H1 (cell line): ENCODE results near the gene FANCD2OS. TPM values are rescaled to one million over a fixed set of nuclear protein-coding genes. Genes with fewer than 3 reads are reported as not detected.

Experiments
- CTCF ChIA-PET: fragments of 300-600 bp; sonication (Branson Sonifier 250); formaldehyde crosslinking; loops from one replicate; lab custom pipeline; 2021; ENCODE audit not compliant: partially characterized antibody; lab: Charles Lee
- POLR2A ChIA-PET: fragments of 300-600 bp; sonication (Branson Sonifier 250); formaldehyde crosslinking; loops from one replicate; lab custom pipeline; 2021; ENCODE audit warnings: inconsistent platforms; ENCODE audit not compliant: partially characterized antibody; lab: Charles Lee
- DNase-seq, 2 experiments: peaks; one replicate each; pipeline versions ENCODE4 v3.0.0 to v3.0.0-alpha.2; 2010 to 2022; ENCODE audit warnings: low spot score in 2 of 2, low read depth in 1 of 2, mixed read lengths in 1 of 2
- FAIRE-seq: peaks from 2 replicates; lab custom pipeline; 2011; peaks lifted over from hg19 to GRCh38; lab: Jason Lieb, UNC
- H2AFZ ChIP-seq: 2 replicates; pipeline ENCODE4 v1.8.1; 2012; ENCODE audit warnings: low read length, inconsistent platforms
- H2AK5ac ChIP-seq: 2 replicates; pipeline ENCODE4 v1.6.1; 2013; ENCODE audit warnings: low read depth, low read length
- H2BK120ac ChIP-seq: replicated peaks from 2 replicates; pipeline ENCODE3; 2013; ENCODE audit warnings: low read depth, low read length, inconsistent platforms
- H2BK12ac ChIP-seq: 2 replicates; pipeline ENCODE4 v1.6.1; 2013; ENCODE audit warnings: low read depth, low read length
- H2BK15ac ChIP-seq: 2 replicates; pipeline ENCODE4 v1.6.1; 2013; ENCODE audit warnings: low read length
- H2BK20ac ChIP-seq: 2 replicates; pipeline ENCODE4 v1.6.1; 2013; ENCODE audit warnings: low read length
- H2BK5ac ChIP-seq: 2 replicates; pipeline ENCODE4 v1.6.1; 2013; ENCODE audit warnings: low read depth, low read length
- H3K14ac ChIP-seq: 2 replicates; pipeline ENCODE4 v1.6.1; 2013; ENCODE audit warnings: inconsistent platforms; ENCODE audit not compliant: insufficient read length
- H3K18ac ChIP-seq: 2 replicates; pipeline ENCODE4 v1.6.1; 2013; ENCODE audit warnings: low read length; ENCODE audit errors: extremely low read depth
- H3K23ac ChIP-seq: 2 replicates; pipeline ENCODE4 v1.6.1; 2013; ENCODE audit warnings: inconsistent platforms; ENCODE audit not compliant: insufficient read length
- H3K23me2 ChIP-seq: 2 replicates; pipeline ENCODE4 v1.6.1; 2013; ENCODE audit warnings: low read depth, low read length
- H3K27ac ChIP-seq: 2 replicates; pipeline ENCODE4 v1.6.1; 2011; ENCODE audit warnings: low read depth, low read length, inconsistent platforms
- H3K27me3 ChIP-seq, 4 experiments: replicated peaks in 1 of 4; 1 replicate in 1 of 4; 2 replicates in 3 of 4; pipeline versions ENCODE4 v1.6.1 to v1.8.1; 2011 to 2013; ENCODE audit warnings: low read length in 3 of 4, mild to moderate bottlenecking in 3 of 4, inconsistent platforms in 2 of 4, mixed read lengths in 2 of 4, moderate library complexity in 1 of 4; ENCODE audit not compliant: control insufficient read depth in 3 of 4, insufficient read depth in 3 of 4; ENCODE audit errors: extremely low read depth in 1 of 4
- H3K36me3 ChIP-seq, 4 experiments: 2 replicates each; pipeline versions ENCODE4 v1.6.1 to v1.8.1; 2011 to 2013; ENCODE audit warnings: mild to moderate bottlenecking in 4 of 4, low read length in 3 of 4, moderate library complexity in 2 of 4, control low read depth in 1 of 4, inconsistent platforms in 1 of 4; ENCODE audit not compliant: insufficient read depth in 4 of 4, control insufficient read depth in 2 of 4
- H3K4ac ChIP-seq: replicated peaks from 2 replicates; pipeline ENCODE3; 2013; ENCODE audit warnings: low read length, low read depth, mixed read lengths, inconsistent platforms; ENCODE audit not compliant: insufficient read length
- H3K4me1 ChIP-seq, 4 experiments: replicated peaks in 1 of 4; 1 replicate in 1 of 4; 2 replicates in 3 of 4; pipeline versions ENCODE4 v1.6.1 to v1.8.1; 2011 to 2013; ENCODE audit warnings: low read length in 3 of 4, inconsistent platforms in 2 of 4, mixed read lengths in 1 of 4; ENCODE audit not compliant: insufficient read depth in 4 of 4, control insufficient read depth in 3 of 4
- H3K4me2 ChIP-seq, 2 experiments: 2 replicates each; pipeline versions ENCODE4 v1.6.1 to v1.8.1; 2011 to 2013; ENCODE audit warnings: low read depth in 2 of 2, low read length in 2 of 2, control low read depth in 1 of 2, inconsistent platforms in 1 of 2, mild to moderate bottlenecking in 1 of 2; ENCODE audit not compliant: insufficient read depth in 1 of 2
- H3K4me3 ChIP-seq, 4 experiments: fragments of 200-600, 300-600 bp in 1 of 4; sonication (generic), shearing (Covaris generic), sonication (Bioruptor Twin) in 1 of 4; 2 replicates each; pipeline versions ENCODE4 v1.5.1 to v1.8.1; 2011 to 2016; ENCODE audit warnings: low read length in 4 of 4, low read depth in 3 of 4, control low read depth in 2 of 4, inconsistent platforms in 2 of 4, mild to moderate bottlenecking in 2 of 4, mixed read lengths in 1 of 4, moderate library complexity in 1 of 4; ENCODE audit not compliant: insufficient read depth in 2 of 4; ENCODE audit errors: extremely low read depth in 1 of 4
- H3K56ac ChIP-seq: replicated peaks from 2 replicates; pipeline ENCODE3; 2013; ENCODE audit warnings: low read depth, mild to moderate bottlenecking, mixed read lengths, low read length, inconsistent platforms; ENCODE audit not compliant: insufficient read length
- H3K79me1 ChIP-seq: 2 replicates; pipeline ENCODE4 v1.6.1; 2013; ENCODE audit warnings: low read depth, low read length, control low read depth
- H3K79me2 ChIP-seq, 2 experiments: 2 replicates each; pipeline versions ENCODE4 v1.6.1 to v1.8.1; 2012 to 2013; ENCODE audit warnings: low read length in 2 of 2, mild to moderate bottlenecking in 2 of 2, inconsistent platforms in 1 of 2; ENCODE audit not compliant: insufficient read depth in 2 of 2, control insufficient read depth in 1 of 2
- H3K9ac ChIP-seq, 4 experiments: replicated peaks in 1 of 4; 1 replicate in 1 of 4; 2 replicates in 3 of 4; pipeline versions ENCODE4 v1.6.1 to v1.8.1; 2011 to 2013; ENCODE audit warnings: low read depth in 3 of 4, low read length in 3 of 4, control low read depth in 2 of 4, mild to moderate bottlenecking in 2 of 4, moderate library complexity in 2 of 4, inconsistent platforms in 1 of 4; ENCODE audit errors: extremely low read depth in 1 of 4
- H3K9me3 ChIP-seq, 2 experiments: 2 replicates each; pipeline versions ENCODE4 v1.6.1 to v1.8.1; 2012 to 2013; ENCODE audit warnings: mild to moderate bottlenecking in 2 of 2, moderate library complexity in 2 of 2, control low read depth in 1 of 2, inconsistent platforms in 1 of 2, low read depth in 1 of 2, low read length in 1 of 2, mixed read lengths in 1 of 2; ENCODE audit not compliant: insufficient read depth in 2 of 2
- H4K20me1 ChIP-seq, 2 experiments: replicated peaks in 1 of 2; 2 replicates each; pipeline versions ENCODE3 to v1.8.1; 2011 to 2013; ENCODE audit warnings: inconsistent platforms in 2 of 2, low read length in 2 of 2, mild to moderate bottlenecking in 1 of 2; ENCODE audit not compliant: insufficient read depth in 2 of 2, control insufficient read depth in 1 of 2
- H4K5ac ChIP-seq: 2 replicates; pipeline ENCODE4 v1.6.1; 2013; ENCODE audit warnings: low read length, low read depth, mixed read lengths, inconsistent platforms; ENCODE audit not compliant: insufficient read length
- H4K8ac ChIP-seq: 2 replicates; pipeline ENCODE4 v1.8.0; 2013; ENCODE audit warnings: mild to moderate bottlenecking, moderate library complexity, low read length, inconsistent platforms; ENCODE audit not compliant: insufficient read depth; ENCODE audit errors: extremely low read depth
- H4K91ac ChIP-seq: replicated peaks from 2 replicates; pipeline ENCODE3; 2013; ENCODE audit warnings: low read length, mixed read lengths, inconsistent platforms; ENCODE audit not compliant: insufficient read length
- CHD1 ChIP-seq: IDR thresholded peaks from 2 replicates; pipeline ENCODE4 v1.6.1; 2012; ENCODE audit warnings: low read depth, low read length, improper control_type of control experiment
- CHD2 ChIP-seq: IDR thresholded peaks from 2 replicates; pipeline ENCODE4 v1.6.1; 2012; ENCODE audit warnings: low read length, improper control_type of control experiment
- CREB1 ChIP-seq: IDR thresholded peaks from 2 replicates; pipeline ENCODE4 v1.6.1; 2012; ENCODE audit warnings: inconsistent platforms
- GABPA ChIP-seq: IDR thresholded peaks from 2 replicates; pipeline ENCODE4 v1.6.1; 2011; ENCODE audit warnings: mild to moderate bottlenecking, low read length, moderate library complexity, borderline replicate concordance; ENCODE audit not compliant: insufficient read depth
- HDAC6 ChIP-seq: IDR thresholded peaks from one replicate; pipeline ENCODE4 v1.7.1; 2012; ENCODE audit warnings: low read depth, mild to moderate bottlenecking, inconsistent platforms, low read length, moderate library complexity
- KDM1A ChIP-seq: fragments of 200-600, 300-600 bp; sonication (generic); IDR thresholded peaks from 2 replicates; pipeline ENCODE4 v1.7.1; 2016; ENCODE audit warnings: mild to moderate bottlenecking, low read length, borderline replicate concordance
- KDM5A ChIP-seq: fragments of 200-600 bp; IDR thresholded peaks from 2 replicates; pipeline ENCODE4 v1.7.1; 2012; ENCODE audit warnings: mild to moderate bottlenecking, low read length, inconsistent platforms, mixed read lengths
- NRF1 ChIP-seq: IDR thresholded peaks from 2 replicates; pipeline ENCODE4 v1.6.1; 2011; ENCODE audit warnings: mild to moderate bottlenecking, low read depth, low read length, improper control_type of control experiment
- RXRA ChIP-seq: IDR thresholded peaks from 2 replicates; pipeline ENCODE4 v1.6.1; 2011; ENCODE audit warnings: low read depth, mild to moderate bottlenecking, low read length, moderate library complexity; ENCODE audit not compliant: insufficient read depth
- SAP30 ChIP-seq: fragments of 300-600 bp; sonication (generic); IDR thresholded peaks from 2 replicates; pipeline ENCODE4 v1.7.1; 2012; ENCODE audit warnings: low read length, moderate library complexity, mild to moderate bottlenecking, inconsistent platforms; ENCODE audit not compliant: insufficient read depth, insufficient replicate concordance
- TAF1 ChIP-seq: IDR thresholded peaks from 2 replicates; pipeline ENCODE4 v1.6.1; 2011; ENCODE audit warnings: mild to moderate bottlenecking, low read depth, low read length
- TAF7 ChIP-seq: optimal IDR thresholded peaks from 2 replicates; pipeline ENCODE3; 2011; ENCODE audit warnings: low read depth, mild to moderate bottlenecking, inconsistent platforms, low read length, moderate library complexity, borderline replicate concordance
- WGBS, 2 experiments: shearing (Covaris generic) in 1 of 2; methylation state at CpG; one replicate each; pipeline versions ENCODE4 v1.1.6 to v1.1.7; 2013 to 2015; ENCODE audit warnings: low lambda C conversion rate in 2 of 2, mixed read lengths in 2 of 2, inconsistent platforms in 1 of 2, low coverage in 1 of 2, missing lambda C conversion rate in 1 of 2; ENCODE audit not compliant: insufficient replicate concordance in 2 of 2, insufficient coverage in 1 of 2, insufficient read length in 1 of 2; ENCODE audit errors: extremely low coverage in 1 of 2, missing lambda C conversion rate in 1 of 2; 5-methylcytosine and 5-hydroxymethylcytosine counted together
- polyA plus RNA-seq, 7 experiments: library from polyadenylated mRNA; depleted of rRNA in 3 of 7; stranded (reverse) in 5 of 7; unstranded in 2 of 7; fragments of >200 nt in 5 of 7; fragments of 200-250 nt in 2 of 7; gene quantifications; 1 replicate in 5 of 7; 2 replicates in 1 of 7; 4 replicates in 1 of 7; pipeline versions ENCODE4 v1.2.1 to v1.2.3, GENCODE V29; 2011 to 2013; ENCODE audit warnings: missing spikeins in 2 of 7, mixed read lengths in 2 of 7
- total RNA-seq: library from RNA; stranded (reverse); fragmentation: NEBNext Ultra II Directional; extraction: Animal tissue kit (Norgen Biotek cat#: 25700); gene quantifications from 2 replicates; pipeline ENCODE4 v1.2.1, GENCODE V29; 2021
- TF ChIP-seq, protein P1 (sequence below): IDR thresholded peaks from 2 replicates; pipeline ENCODE4 v1.6.1; 2011; ENCODE audit warnings: low read length, improper control_type of control experiment

Gene FANCD2OS
- total and polyA plus RNA-seq, 2 of the 8 experiments (the other 6 are each of a cell fraction or from before 2014, with no cell fraction given), result not detected

DNA sequence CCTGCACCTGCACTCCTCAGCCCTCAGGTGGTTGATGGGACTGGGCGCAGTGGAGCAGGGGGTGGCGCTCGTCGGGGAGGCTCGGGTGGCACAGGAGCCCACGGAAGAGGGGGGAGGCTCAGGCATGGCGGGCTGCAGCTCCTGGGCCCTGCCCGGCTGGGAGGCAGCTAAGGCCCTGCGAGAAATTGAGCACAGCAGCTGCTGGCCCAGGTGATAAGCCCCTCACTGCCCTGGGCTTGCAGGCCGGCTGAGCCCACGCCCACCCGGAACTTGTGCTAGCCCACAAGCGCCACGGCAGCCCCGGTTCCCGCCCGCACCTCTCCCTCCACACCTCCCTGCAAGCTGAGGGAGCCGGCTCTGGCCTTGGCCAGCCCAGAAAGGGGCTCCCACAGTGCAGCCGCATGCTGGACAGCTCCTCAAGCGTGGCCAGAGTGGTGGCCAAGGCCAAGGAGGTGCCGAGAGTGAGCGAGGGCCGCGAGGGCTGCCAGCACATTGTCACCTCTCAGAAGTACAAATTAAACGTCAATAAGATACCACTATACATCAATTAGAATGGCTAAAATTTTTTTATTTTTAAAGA is 28.5 kb upstream of the FANCD2OS start:
- Histone ChIP-seq H3K79me1 (no peaks in the 10 kb centered on the region), H2BK5ac (no peak overlapping the region), H4K91ac (no peak overlapping the region), H3K27me3 (no peaks in the 10 kb centered on the region), H3K23ac (no peak overlapping the region), H3K56ac (no peak overlapping the region), H3K9me3 (peaks cover 0 to 7% of the 10 kb centered on the region in 2 experiments; a peak in 1 of 4 replicates), H3K9ac (no peak overlapping the region), H3K27ac (no peak overlapping the region), H3K14ac (no peak overlapping the region), H2AFZ (no peak overlapping the region), H3K4me3 (no peak overlapping the region), H2BK15ac (no peak overlapping the region), H3K79me2 (no peaks in the 10 kb centered on the region), H2BK20ac (no peak overlapping the region), H4K5ac (no peak overlapping the region), H3K18ac (no peak overlapping the region), H3K23me2 (no peaks in the 10 kb centered on the region), H3K4me2 (no peak overlapping the region), H4K8ac (no peak overlapping the region), H3K36me3 (no peaks in the 10 kb centered on the region), H4K20me1 (no peaks in the 10 kb centered on the region), H2BK120ac (no peak overlapping the region), H2AK5ac (no peak overlapping the region), H3K4me1 (no peaks in the 10 kb centered on the region), H3K4ac (no peak overlapping the region), H2BK12ac (no peak overlapping the region)
- WGBS, 2 experiments, result 94% methylated on average over 25 of the region's 25 CpGs; no CpG with 5 or more reads in 1 of the 2 experiments
- DNase-seq, result no peak
- no peak for FAIRE-seq
- CTCF ChIA-PET, result interaction anchor here (0.8 to 1.6 kb wide), 4 partner anchors 9 to 144 kb away, joined by 3 to 4 read pairs (median 3); no protein-coding TSS in a partner anchor
- POLR2A ChIA-PET, result interaction anchor here (1.1 to 1.9 kb wide), 3 partner anchors 13 to 184 kb away, joined by 3 to 5 read pairs (median 4); partner anchors contain the start of gene SEC13
- TF ChIP-seq, protein P1, sequence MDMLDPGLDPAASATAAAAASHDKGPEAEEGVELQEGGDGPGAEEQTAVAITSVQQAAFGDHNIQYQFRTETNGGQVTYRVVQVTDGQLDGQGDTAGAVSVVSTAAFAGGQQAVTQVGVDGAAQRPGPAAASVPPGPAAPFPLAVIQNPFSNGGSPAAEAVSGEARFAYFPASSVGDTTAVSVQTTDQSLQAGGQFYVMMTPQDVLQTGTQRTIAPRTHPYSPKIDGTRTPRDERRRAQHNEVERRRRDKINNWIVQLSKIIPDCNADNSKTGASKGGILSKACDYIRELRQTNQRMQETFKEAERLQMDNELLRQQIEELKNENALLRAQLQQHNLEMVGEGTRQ, result no peak
- TF ChIP-seq RXRA (no peak), CHD2 (no peak), HDAC6 (no peak), GABPA (no peak), NRF1 (no peak), KDM5A (no peak), TAF7 (no peak), KDM1A (no peak), CREB1 (no peak), TAF1 (no peak), CHD1 (no peak), SAP30 (no peak)
